Measurements from ENCODE around the gene GRWD1.

The GRWD1 gene

GRCh38 chr19:48499316-48500090 is 53.7 kb downstream of the GRWD1 start:
- no peak for DNase-seq

GRCh38 chr19:48500830-48501493 is 55.2 kb downstream of the GRWD1 start:
- DNase-seq: no peak

- no peak for DNase-seq
Observed at GRCh38 chr19:48501494-48502349, 55.9 kb downstream of the GRWD1 start.

- no peak for DNase-seq
Observed at GRCh38 chr19:48502350-48503018, 56.7 kb downstream of the GRWD1 start.

- peak; percentile 28 for DNase-seq
Observed at GRCh38 chr19:48506138-48506733, 60.5 kb downstream of the GRWD1 start.

All from NCI-H1694 (cell line).